Endometrium (tissue), 2 donors: ENCODE results near the gene ZDHHC19.
"Not testable (repeated sequence)": the region's sequence is repeated elsewhere in the genome, so short reads cannot be mapped to it uniquely, and the experiment has no call there.

Experiments used
- FAIRE-seq: peaks from 2 replicates; lab custom pipeline; 2012; peaks lifted over from hg19 to GRCh38; lab: Jason Lieb, UNC
- donor health status: control.
- donor health status: control.

Gene ZDHHC19

DNA sequence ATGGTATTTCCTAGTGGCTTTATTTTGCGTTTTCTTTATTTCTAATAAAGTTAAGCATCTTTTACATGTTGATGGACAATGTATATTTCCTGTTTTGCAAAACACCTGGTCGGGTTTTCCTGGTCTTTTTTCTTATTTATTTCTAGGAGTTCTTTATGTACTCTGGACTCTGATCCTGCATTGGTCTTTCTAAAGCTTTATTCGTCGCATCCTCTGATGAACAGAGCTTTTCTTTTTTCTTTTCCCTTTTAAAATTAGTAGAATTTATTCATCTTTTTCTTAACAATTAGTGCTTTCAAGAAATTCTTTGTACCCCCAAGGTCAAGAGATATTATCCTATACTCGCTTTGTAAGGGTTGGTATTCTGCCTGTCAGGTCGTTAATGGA is 32.2 kb downstream of the ZDHHC19 start:
- FAIRE-seq: no peak

DNA sequence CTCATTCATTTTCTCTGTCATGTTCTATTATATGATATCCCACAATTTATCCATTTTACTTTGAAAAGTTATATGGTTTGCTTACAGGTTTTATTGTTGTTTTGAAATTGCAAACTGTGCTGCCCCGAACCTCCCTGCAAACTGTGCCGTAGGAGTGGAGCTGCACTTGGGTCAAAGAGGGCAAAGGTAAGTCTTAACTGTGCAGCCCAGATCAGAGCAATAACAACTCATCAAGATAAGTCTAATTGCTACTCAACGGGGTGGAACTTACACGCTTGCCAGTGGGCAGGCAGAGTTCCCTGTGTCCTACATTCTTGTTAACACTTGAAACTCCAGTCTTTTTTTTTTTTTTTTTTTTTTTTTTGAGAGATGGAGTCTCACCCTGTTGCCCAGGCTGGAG is 33.2 kb downstream of the ZDHHC19 start:
- no peak for FAIRE-seq

DNA sequence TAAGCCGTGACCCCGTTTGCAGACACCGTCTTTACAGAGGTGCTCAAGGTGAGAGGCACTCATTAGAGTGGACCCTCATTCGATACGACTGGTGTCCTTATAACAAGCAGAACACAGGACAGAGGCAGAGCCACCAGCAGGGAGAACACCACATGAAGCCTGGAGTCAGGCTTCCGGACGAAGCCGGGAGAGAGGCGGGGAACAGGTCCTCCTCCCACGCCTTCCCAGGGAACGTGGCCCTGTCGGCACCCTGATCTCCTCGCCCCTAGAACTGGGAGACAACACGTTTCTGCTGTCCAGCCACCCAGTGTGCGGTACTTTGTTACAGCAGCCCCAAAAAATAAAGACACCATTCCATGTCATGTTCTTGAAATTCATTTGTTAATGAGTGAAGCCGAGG is 33.6 kb downstream of the ZDHHC19 start:
- no peak for FAIRE-seq

DNA sequence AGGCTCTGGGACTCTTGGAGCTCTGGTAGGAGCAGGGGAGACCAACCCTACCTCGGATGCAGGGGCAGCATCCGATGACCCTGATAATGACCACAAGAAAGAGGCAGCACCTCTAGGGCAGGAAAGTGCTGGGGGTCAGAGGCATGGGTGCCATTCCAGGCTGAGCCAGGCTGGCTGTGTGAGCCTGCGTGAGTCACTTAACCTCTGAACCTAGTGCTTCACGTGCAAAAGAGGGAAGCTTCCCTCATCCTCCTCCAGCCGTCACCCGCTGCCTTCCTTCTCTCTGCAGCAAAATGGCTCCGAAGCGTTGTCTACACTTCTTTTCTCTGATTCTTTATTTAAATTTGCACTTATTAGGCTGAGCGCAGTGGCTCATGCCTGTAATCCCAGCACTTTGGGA is 35.5 kb downstream of the ZDHHC19 start:
- FAIRE-seq: no peak

DNA sequence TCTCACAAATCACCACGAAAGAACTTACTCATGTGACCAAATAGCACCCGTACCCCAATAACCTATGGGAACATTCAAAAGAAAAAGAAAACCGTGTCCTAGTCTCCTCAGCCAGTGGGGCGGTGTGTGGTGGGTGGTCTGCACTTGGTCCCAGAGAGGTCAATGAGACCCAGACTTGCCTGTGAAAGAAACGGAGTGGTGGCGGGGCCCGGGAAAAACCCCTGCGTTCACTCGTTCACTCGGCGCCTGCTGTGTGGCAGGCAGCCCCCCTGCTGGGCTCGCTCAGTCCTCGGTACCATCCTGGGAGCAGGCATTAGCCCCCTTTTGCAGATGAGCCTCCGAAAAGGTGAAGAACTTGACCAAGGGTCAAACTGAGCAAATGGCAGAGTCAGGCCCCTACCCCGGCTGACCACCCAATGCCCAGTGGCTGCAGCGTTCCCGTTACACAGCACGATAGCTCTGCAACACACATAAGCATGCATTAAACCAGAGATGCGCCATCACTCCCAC is 36.0 kb downstream of the ZDHHC19 start:
- FAIRE-seq: no peak

DNA sequence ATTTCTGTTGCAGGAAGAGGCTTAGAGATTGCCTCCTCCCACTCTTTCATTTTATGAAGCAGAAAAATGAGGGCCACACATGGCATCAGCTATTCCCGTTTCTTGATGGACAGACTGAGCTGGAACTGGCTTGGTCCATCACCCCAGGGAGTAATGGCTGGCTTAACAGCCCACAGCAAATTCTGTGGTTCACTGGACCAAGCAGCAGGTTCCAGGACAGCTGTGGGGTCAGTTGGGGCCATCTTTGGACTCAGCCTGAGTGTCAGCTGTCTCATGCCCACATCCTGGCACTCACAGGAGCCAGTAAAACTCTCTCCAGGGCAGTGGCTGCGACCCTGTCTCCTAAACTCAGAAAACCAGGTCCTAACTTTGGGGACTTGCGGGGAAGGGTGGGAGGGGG is 36.5 kb downstream of the ZDHHC19 start:
- FAIRE-seq: no peak

DNA sequence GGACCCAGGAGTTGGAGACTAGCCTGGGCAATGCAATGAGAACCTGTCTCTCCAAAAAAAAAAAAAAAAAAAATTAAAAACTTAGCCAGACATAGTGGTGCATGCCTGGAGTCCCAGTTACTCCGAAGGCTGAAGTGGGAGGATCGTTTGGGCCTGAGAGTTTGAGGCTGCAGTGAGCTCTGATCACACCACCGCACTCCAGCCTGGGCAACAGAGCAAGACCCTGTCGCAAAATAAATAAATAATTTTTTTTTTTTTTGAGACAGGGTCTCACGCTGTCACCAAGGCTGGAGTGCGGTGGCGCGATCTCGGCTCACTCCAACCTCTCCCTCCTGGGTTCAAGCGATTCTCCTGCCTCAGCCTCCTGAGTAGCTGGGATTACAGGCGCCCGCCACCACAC is 40.9 kb downstream of the ZDHHC19 start:
- not testable (repeated sequence) for FAIRE-seq

DNA sequence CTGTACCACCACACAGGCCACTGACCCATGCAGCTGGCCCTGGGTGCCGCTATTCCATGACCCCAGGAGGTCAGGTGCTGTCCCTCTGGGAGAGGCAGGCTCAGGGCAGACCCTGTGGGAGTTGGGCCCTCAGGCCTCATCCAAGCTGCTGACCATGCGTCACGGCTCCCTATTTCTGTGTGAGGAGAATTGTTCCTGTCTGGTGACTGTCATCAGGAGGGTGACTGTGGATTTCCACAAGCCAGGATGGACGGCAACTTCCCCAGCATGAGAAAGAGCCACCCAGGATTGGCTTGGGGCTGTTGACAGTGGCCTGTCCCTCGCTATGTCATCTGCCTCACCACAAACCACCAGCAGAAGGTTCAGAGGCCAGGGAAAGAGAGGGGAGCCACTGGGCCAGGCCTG is 41.4 kb downstream of the ZDHHC19 start:
- no peak for FAIRE-seq

DNA sequence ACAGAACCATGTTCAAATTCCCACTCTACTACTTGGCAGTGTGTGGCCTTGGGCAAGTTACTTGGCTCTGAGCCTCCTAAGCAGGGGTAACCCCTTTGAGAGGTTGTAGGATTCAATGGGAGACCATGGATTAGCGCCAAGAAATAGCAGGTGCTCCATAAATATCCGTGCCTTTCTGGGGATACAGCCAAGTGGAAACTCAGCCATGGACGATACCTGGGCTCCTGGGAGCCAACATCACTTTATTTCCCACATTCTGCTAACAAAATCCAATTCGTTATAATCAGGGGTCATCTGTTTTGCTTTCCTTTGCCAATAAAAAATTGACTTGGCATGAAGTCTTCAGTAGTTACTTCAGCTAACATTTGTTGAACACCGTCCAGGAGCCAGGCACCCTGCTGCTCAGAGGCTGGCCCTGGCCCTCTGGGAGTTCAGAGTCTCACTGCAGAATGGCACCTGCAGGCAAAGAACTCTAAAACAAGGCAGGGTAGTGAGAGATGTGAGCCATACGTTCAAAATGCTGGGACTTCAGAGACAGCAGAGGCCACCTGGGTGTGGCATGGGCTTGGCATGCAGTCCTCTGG is 42.3 kb downstream of the ZDHHC19 start:
- FAIRE-seq: no peak

DNA sequence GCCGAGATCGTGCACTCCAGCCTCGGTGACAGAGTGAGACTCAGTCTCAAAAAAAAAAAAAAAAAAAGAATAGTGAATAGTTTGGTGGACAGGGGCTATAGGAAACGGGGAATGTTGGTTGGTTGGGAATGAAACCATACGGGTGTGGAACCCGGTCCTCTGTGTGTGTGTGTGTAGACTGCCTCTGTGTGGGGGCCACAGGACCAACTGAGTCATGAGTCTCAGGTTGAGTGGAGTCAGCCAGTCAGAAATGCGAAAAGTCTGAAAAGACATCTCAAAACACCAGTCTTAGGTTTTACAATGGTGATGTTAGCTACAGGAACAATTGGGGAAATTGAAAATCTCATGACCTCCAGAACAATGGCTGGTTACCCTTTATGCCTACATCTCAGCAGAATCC is 44.5 kb downstream of the ZDHHC19 start:
- no peak for FAIRE-seq

DNA sequence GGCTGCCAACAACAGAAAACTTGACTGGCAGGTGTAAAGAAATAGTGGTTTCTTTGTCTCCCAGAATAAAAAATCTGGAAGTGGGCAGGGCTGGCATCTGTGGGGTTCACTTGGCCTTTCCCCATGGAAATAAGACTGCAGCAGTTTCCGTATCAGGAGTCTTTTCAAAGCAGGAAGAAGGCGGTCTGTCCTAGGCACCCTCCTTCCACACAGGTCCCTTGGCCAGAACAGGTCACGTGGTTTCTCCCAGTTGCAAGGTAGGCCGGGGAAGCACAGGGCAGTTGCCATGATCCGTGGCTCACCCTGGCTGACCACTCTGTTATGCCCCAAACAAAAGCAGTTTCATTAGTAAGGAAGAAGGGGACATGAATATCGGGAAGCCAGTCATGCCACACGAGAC is 45.4 kb downstream of the ZDHHC19 start:
- no peak for FAIRE-seq

DNA sequence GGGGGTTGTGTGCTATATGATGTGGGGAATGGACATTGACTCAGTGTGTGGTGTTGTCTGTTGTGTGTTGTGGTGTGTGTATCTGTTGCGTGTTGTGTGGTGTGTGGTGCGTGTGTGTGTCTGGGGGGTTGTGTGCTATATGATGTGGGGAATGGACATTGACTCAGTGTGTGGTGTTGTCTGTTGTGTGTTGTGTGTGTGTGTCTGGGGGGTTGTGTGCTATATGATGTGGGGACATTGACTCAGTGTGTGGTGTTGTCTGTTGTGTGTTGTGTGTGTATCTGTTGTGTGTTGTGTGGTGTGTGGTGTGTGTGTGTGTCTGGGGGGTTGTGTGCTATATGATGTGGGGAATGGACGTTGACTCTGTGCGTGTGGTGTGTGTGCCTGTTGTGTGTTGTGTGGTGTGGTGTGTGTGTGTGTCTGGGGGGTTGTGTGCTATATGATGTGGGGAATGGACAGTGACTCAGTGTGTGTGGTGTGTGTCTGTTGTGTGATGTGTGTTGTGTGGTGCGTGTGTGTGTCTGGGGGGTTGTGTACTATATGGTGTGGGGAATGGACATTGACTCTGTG is 46.1 kb downstream of the ZDHHC19 start:
- not testable (repeated sequence) for FAIRE-seq

DNA sequence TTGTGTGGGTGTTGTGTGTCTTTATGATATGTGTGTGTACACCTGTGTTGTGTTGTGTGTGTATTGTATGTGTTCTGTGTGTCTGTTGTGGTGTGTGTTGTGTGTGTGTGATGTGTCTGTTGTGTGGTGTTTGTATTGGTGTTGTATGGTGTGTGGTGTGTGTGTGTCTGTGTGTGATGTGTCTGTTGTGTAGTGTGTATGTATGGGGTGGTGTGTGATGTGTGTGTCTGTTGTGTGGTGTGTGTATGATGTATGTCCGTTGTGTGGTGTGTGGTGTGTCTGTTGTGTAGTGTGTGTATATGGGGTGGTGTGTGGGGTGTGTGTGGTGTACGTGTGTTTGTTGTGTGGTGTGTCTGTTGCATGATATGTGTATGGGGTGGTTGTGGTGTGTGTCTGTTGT is 46.6 kb downstream of the ZDHHC19 start:
- no peak for FAIRE-seq

DNA sequence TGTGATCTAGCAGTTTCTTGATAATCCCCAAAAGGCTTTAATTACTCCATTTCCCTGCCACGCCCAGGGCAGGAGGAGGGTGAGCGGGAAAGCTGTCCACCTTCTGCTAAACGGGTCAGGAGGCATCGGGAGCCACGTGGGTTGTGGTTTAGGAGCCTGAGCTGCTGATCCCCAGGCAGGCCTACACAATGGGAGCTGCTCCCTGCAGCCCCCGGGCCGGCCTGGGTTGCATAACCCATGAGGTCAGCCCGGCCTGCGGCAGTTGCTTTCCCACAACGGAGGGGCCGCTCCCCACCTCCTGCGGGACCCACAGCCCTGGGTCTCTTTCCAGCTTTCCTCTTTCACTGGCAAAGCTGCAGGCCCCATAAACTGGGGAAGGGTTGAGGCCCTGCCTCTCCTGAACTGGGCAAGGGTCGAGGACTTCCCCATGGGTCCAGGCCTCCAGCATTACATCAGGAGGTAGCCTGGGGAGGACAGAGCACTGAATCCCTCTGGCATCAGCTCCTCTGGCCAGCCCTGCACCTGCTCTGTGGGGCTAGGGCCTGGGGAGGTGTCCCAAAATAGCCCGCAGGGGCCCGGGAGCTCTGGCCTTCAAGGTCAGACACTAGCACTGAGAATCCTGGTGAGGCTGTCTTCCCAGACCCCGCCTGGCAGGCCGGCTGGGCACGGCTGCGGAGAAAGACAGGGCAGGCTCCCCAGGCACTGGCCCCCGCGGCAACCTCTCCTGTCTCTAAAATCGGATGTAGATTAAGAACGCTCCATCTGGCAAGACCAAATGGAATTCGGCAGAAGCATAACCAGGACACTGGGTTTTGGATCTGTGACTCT is 47.3 kb downstream of the ZDHHC19 start:
- no peak for FAIRE-seq

DNA sequence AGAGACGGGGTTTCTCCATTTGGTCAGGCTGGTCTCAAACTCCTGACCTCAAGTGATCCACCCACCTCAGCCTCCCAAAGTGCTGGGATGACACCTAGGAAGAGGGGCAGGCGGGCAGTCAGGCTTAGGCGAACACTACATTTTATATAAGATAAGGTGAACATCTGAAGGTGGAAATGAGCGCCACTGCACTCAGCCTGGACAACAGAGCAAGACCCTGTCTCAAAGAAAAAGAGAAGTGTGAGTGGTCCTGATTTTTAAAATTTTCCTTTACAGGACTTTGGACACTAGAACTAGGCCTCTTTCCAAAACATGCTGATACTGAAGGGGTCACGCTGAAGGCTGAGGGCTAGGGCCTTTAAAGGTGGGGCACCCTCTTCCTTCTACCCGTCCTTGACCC is 48.0 kb downstream of the ZDHHC19 start:
- no peak for FAIRE-seq

DNA sequence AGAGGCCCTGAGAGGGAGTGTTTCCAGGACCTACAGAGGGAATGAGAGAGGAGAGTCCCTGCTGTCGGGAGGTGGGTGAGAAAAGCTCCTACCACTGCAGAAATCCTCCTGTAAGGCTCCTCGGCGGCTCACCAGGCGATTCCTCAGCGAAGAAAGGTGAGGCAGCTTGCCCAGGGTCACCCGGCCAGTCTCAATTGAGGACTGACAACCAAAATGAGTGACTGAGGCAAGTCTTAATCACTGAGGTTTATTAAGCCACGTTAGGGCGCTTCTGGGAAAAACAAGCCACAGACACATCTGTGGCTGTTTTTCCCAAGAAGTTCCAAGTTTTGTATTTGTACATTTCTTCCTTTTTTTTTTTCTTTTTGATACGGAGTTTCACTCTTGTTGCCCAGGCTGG is 48.5 kb downstream of the ZDHHC19 start:
- no peak for FAIRE-seq

DNA sequence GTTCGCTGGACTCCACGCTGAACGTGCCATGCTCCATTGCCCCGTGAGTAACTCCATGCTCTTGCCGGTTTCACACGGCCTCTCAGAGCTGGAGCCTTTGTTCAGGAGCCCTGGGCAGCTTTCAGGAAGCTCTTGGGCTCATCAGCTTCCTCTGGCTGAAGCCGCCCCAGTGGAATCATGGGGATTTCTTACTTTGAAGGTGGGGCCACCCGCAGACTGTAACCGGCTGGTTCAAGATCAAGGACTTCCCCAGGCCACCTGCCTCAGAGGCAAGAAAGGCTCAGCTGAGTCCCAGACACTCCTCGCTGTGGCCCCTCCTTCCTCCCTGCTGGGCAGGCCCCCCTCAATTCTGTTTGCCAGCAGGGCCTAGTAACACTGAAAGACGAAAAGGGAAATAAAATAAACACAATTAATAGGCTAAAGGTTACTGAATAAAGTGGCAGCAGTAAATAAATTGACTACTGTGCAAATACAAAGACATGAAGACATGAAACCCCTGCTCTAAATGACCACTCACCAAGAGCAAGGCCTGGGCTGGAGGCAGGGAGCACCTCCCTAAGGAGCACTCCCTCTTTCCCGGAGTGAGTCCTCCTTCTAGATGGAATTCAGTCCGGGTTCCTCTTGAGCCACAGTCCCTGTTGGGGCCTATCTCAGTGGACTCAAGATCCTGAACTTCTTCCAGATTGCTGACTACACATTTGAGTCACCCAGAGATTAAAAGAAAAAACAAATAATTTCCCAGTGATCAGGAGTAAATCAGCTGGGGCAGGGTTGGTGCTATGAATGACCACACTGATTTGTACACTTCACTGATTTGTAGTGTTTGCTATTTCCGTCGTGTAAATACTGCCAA is 51.0 kb downstream of the ZDHHC19 start:
- FAIRE-seq: no peak

DNA sequence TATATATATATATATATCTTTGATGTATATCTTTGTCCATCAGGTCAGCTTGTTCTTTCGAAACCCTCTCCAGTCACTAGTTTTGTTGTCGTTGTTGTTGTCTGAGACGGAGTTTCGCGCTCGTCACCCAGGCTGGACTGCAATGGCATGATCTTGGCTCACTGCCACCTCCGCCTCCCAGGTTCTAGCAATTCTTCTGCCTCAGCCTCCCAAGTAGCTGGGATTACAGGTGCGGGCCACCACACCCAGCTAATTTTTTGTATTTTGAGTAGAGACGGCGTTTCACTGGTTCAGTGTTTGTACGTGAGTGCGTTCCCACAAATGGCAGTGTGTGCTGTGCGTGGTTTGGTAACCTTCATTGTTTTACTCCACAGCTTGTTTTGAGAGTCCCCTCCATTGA is 51.7 kb downstream of the ZDHHC19 start:
- FAIRE-seq: no peak

DNA sequence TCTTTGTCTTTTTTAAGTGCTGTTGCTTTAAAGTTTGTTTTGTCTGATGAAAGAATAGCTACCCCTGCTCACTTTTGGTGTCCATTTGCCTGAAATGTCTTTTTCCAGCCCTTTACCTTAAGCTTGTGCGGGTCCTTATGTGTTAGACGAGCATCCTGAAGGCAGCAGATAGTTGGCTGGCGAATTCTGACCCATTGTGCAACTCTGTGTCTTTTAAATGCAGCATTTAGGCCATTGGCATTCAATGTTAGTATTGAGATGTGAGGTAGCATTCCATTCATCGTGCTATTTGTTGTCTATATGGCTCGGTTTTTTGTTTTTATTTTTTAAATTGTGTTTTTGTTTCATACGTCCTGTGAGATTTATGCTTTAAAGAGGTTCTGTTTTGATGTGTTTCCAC is 55.0 kb downstream of the ZDHHC19 start:
- no peak for FAIRE-seq

DNA sequence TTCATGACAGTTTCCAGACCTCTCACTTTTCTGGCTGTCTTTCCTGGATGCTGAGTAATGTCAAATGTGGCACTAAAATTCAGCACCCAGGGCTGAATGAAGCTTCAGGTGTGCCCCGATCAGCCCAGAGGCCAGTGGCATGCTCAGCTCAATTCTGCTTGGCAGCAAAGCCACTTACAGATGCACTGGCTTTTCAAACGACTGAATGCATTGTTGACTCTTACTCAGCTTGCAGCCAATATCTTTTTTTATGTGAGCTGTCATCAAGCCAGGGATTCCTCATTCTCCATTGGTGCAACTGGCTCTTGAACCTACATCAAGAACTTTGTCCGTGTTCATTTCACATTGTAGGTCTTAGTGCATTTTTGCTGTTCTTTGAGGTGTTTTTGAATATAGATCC is 60.7 kb downstream of the ZDHHC19 start:
- FAIRE-seq: no peak

DNA sequence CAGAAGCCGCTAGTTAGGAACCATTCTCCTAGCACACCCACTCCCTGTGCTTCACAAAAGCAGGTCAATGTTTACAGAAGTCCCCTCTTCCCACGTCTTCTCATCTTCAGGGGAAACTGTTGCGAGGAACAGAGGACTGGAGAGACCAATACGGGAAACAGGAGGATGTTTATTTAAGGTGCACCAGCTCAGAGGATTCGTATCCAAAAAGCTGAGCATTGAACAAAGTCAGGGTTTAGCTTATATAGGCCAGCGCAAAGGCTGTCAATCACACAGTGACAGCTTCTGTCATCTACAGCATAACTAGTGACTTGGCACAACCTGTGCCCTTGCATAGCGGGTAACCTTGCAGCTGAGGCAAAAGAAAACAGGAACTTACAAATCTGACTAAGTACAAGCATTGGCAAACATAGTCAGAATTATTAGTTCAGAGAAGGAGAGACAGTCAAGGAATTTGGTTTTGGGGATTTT is 61.3 kb downstream of the ZDHHC19 start:
- no peak for FAIRE-seq

DNA sequence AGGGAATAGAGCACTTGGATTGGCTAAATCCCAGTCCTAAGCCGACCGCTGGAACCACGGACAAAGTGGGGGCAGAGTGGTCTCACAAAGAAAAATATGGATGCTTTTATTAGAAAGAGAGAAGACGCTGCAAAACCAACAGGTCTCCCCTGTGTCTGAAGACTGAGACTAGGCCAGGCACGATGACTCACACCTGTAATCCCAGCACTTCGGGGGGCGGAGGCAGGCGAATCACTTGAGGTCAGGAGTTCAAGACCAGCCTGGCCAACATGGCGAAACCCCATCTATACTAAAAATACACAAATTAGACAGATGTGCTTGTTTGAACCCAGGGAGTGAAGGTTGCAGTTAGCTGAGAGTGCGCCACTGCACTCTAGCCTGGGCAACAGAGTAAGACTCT is 61.8 kb downstream of the ZDHHC19 start:
- no peak for FAIRE-seq
